ENCODE data around the gene PDZK1IP1. TPM values are rescaled to one million over a fixed set of nuclear protein-coding genes. Genes with fewer than 3 reads are reported as not detected.

Gene PDZK1IP1
- total and polyA plus RNA-seq, 2 donors (not counting 3 experiments of a cell fraction or from before 2014, with no cell fraction given), result 0.52 TPM; not detected in 1

GRCh38 chr1:47208374-47208850 is 18.6 kb upstream of the PDZK1IP1 start:
- Histone ChIP-seq H3K4me3 (replicated peaks in 1 of 3; ENCODE audit: insufficient read depth in 1 of 3, low read depth in 1 of 3, low read length in 3 of 3) (no peak overlapping the region), H3K36me3 (ENCODE audit: control insufficient read depth in 2 of 2, extremely low read depth in 1 of 2, insufficient read depth in 2 of 2, low read length in 2 of 2) (no peaks in the 10 kb centered on the region), H3K9me1 (replicated peaks; ENCODE audit: control insufficient read depth, extremely low read depth, insufficient read depth, low read length) (no peaks in the 10 kb centered on the region), H3K27me3 (ENCODE audit: control insufficient read depth in 2 of 2, insufficient read depth in 2 of 2, low read length in 2 of 2) (no peaks in the 10 kb centered on the region), H3K9me3 (replicated peaks; ENCODE audit: control insufficient read depth, insufficient read depth, low read length) (no peaks in the 10 kb centered on the region), H3K4me2 (ENCODE audit: insufficient read depth, low read length) (no peak overlapping the region), H2AFZ (ENCODE audit: low read depth, low read length) (no peak overlapping the region), H3K9ac (replicated peaks; ENCODE audit: extremely low read depth, insufficient read depth, low read length) (no peak overlapping the region), H3K79me2 (ENCODE audit: control insufficient read depth, insufficient read depth, low read length) (no peaks in the 10 kb centered on the region), H4K20me1 (replicated peaks; ENCODE audit: control insufficient read depth, extremely low read depth, insufficient read depth, low read length) (no peaks in the 10 kb centered on the region), H3K4me1 (ENCODE audit: control insufficient read depth, extremely low read depth, insufficient read depth, low read length) (peaks cover 46% of the 10 kb centered on the region), H3K27ac (ENCODE audit: insufficient read depth, low read depth, low read length) (no peak overlapping the region)
- CTCF ChIA-PET, result interaction anchor here (1.4 to 1.7 kb wide), 3 partner anchors 12 to 54 kb away, joined by 5 to 7 read pairs (median 6); no protein-coding TSS in a partner anchor
- no TSS peak for BruUV-seq (replicated peaks)
- intact Hi-C loops (cut with micrococcal nuclease) (no loop called here), dilution Hi-C loops (cut with MboI; ENCODE audit: extremely low pct_ligation_motif_present, low sequenced_read_pairs) (no loop called here)
- DNase-seq (ENCODE audit: low read depth, low spot score), result no peak
- POLR2A ChIA-PET, result no interaction called here
- no peak for TF ChIP-seq GATA2 (IDR thresholded peaks at IDR 0.05; ENCODE audit: insufficient read depth, insufficient read length, low read depth, low read length)
- TF ChIP-seq MYC (IDR thresholded peaks at IDR 0.05; ENCODE audit: low read depth, low read length), result no peak
- TF ChIP-seq POLR2A (IDR thresholded peaks at IDR 0.05; ENCODE audit: low read depth, low read length), result no peak
- no peak for TF ChIP-seq FOS (IDR thresholded peaks at IDR 0.05; ENCODE audit: borderline replicate concordance, insufficient read depth, low read length)
- no peak for TF ChIP-seq POLR2AphosphoS5 (IDR thresholded peaks at IDR 0.05; ENCODE audit: insufficient read depth, low read depth, low read length)
- no peak for TF ChIP-seq MAX (IDR thresholded peaks at IDR 0.05; ENCODE audit: insufficient read depth, insufficient read length)
- no peak for TF ChIP-seq JUN (IDR thresholded peaks at IDR 0.05; ENCODE audit: borderline replicate concordance, insufficient read depth, insufficient read length, low read depth)
- TF ChIP-seq, protein P1, sequence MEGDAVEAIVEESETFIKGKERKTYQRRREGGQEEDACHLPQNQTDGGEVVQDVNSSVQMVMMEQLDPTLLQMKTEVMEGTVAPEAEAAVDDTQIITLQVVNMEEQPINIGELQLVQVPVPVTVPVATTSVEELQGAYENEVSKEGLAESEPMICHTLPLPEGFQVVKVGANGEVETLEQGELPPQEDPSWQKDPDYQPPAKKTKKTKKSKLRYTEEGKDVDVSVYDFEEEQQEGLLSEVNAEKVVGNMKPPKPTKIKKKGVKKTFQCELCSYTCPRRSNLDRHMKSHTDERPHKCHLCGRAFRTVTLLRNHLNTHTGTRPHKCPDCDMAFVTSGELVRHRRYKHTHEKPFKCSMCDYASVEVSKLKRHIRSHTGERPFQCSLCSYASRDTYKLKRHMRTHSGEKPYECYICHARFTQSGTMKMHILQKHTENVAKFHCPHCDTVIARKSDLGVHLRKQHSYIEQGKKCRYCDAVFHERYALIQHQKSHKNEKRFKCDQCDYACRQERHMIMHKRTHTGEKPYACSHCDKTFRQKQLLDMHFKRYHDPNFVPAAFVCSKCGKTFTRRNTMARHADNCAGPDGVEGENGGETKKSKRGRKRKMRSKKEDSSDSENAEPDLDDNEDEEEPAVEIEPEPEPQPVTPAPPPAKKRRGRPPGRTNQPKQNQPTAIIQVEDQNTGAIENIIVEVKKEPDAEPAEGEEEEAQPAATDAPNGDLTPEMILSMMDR (IDR thresholded peaks at IDR 0.05; ENCODE audit: extremely low read depth in 1 of 2, insufficient read depth in 1 of 2, low read depth in 1 of 2, low read length in 2 of 2), result no peak
- no peak for TF ChIP-seq EZH2 (IDR thresholded peaks at IDR 0.05; ENCODE audit: borderline replicate concordance, low read depth, low read length, severe bottlenecking)
- no peak for FAIRE-seq
